HG03565 (cell line): ENCODE measurements around the gene SELENOH.
"Not testable (repeated sequence)": the region's sequence is repeated elsewhere in the genome, so short reads cannot be mapped to it uniquely, and the experiment has no call there.

Experiments
- ATAC-seq: cut with Tn5 transposase; IDR thresholded peaks from one replicate; pipeline ENCODE4 v1.9.1; 2021; ENCODE audit warnings: mild to moderate bottlenecking, moderate library complexity; ENCODE audit not compliant: unreplicated experiment

Gene SELENOH

GRCh38 chr11:57741132-57742086, at the start of gene SELENOH:
Gene SELENOH (plus strand): TSS chr11:57741491. CDS start chr11:57741596, 105 bp downstream.
- ATAC-seq = peak; percentile 84

- ATAC-seq = no peak
Observed at GRCh38 chr11:57698843-57699365, 42.4 kb upstream of the SELENOH start.

GRCh38 chr11:57699813-57700212, 41.5 kb upstream of the SELENOH start:
- ATAC-seq = no peak

- ATAC-seq = no peak
Observed at GRCh38 chr11:57700425-57700824, 40.9 kb upstream of the SELENOH start.

- no peak for ATAC-seq
Observed at GRCh38 chr11:57703341-57703740, 38.0 kb upstream of the SELENOH start.

GRCh38 chr11:57704932-57705331, 36.4 kb upstream of the SELENOH start:
- no peak for ATAC-seq

DNA sequence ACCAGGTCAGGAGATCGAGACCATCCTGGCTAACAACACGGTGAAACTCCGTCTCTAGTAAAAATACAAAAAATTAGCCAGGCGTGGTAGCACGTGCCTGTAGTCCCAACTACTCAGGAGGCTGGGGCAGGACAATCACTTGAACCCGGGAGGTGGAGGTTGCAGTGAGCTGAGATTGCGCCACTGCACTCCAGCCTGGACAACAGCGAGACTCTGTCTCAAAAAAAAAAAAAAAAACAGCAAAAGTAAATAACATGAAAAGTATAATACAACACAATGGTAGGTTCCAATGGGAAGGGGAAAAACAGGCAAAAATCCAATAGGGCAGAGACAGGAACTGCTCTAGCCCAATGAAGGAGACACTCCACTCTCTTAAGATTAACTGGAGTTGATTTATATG, 35.9 kb upstream of the SELENOH start:
- not testable (repeated sequence) for ATAC-seq

- ATAC-seq = no peak
Observed at GRCh38 chr11:57709802-57710367, 31.4 kb upstream of the SELENOH start.

- peak; percentile 35 for ATAC-seq
Observed at GRCh38 chr11:57711414-57712255, 29.7 kb upstream of the SELENOH start, which contains the start of gene MED19. Gene MED19 (minus strand): TSS chr11:57712215. CDS start chr11:57712179, 36 bp downstream.

GRCh38 chr11:57712256-57713150, 28.8 kb upstream of the SELENOH start, which contains the start of gene TMX2:
Gene TMX2 (plus strand): TSS chr11:57712593. CDS start chr11:57712619, 26 bp downstream.
- ATAC-seq = peak; percentile 95

DNA sequence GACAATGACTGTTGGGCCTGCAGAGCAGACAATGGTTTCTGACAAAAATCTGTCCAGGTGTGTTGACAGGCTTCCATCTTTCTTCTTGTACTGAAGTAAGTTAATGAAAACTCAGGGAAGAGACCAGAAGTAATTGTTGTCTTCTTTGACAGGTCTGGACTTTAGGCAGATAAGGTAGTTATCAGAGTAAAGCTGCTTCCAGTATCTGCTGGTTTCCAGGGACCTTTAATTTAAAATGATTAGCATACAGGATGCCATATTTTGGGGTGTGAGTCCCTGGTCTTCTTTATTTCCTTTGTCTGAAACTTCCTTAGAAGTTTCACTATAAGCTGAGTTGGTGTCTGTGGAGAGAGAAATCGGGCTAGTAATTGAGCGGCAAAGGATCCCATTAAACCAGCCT, 27.5 kb upstream of the SELENOH start:
- no peak for ATAC-seq

GRCh38 chr11:57716726-57717125, 24.6 kb upstream of the SELENOH start:
- not testable (repeated sequence) for ATAC-seq

DNA sequence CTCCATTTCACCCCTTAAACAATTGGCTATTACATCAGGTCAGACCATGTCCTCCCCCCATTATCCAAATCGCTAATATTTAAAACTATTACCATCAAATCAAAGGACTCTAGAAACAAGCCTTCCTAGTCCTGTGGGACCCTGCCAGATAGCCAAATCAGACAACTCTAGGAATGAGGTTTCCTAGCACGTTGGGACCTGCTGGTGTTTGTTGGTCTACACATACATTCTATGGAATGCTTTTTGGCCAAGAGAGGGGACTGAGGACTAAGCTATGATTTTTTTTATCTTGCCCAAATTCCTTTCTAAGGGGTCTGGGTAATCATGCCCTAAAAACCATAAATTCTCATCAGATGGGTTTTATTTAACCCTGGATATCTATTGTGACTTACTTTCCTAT, 14.1 kb upstream of the SELENOH start:
- ATAC-seq = no peak

GRCh38 chr11:57728829-57729228, 12.5 kb upstream of the SELENOH start:
- ATAC-seq = no peak

DNA sequence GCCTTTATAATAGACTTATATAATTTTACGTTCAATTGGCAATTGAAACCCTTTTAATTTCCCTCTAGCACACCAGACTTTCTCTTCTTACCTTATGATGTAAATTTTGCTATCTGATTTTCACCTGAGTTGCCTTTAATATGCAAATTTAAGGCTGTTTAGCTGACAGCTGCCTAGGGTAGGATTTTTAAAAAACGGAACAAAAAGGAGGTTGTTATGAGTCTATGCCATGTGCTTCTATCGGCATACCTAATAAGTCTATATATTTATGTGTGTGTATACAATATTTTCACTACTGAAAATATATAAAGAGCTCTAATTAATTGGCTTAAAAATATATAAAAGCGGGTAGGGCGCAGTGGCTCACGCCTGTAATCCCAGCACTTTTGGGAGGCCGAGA, 11.8 kb upstream of the SELENOH start:
- ATAC-seq = no peak

DNA sequence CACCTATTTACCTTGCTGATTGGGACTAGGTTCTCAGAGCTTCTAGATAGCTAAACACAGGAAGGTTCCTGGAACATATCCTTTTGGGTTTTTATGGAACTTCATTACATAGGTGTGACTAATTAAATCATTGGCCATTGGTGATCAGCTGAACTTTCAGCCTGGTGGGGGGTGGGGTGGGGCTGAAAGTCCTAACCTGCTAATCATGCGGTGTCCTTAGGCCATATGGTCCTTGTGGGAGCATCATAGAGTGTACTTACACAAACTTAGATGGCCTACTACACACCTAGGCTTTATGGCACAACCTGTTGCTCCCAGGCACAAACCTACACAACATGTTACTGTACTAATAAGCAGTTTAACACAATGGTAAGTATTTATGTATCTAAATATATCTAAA, 8.6 kb upstream of the SELENOH start:
- no peak for ATAC-seq

GRCh38 chr11:57735619-57736298, 5.5 kb upstream of the SELENOH start:
- ATAC-seq = peak; percentile 53

GRCh38 chr11:57742087-57742452, 779 bp downstream of the SELENOH start:
- ATAC-seq = no peak

DNA sequence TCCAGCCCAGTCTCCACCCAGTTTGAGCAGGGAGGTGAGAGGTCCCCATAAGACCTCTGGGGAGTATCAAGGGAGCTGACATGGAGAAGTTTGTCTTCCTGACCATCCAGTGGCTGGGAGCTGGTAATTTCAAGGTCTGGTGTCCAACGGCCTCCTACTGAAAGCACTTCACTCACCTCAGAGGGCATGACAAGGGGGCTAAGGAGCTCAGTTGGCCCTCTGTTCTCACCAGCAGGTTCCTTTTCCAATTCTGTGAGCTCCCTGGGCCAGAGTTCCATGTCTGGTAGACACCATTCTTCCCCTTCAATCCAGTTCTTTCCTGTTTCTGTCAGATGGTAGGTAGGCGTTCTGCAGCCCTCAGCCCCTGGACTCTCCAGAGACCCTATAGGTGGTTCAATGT, 3.1 kb downstream of the SELENOH start:
- no peak for ATAC-seq
